ENCODE data around the gene RTN4RL1.

Gene RTN4RL1

DNA sequence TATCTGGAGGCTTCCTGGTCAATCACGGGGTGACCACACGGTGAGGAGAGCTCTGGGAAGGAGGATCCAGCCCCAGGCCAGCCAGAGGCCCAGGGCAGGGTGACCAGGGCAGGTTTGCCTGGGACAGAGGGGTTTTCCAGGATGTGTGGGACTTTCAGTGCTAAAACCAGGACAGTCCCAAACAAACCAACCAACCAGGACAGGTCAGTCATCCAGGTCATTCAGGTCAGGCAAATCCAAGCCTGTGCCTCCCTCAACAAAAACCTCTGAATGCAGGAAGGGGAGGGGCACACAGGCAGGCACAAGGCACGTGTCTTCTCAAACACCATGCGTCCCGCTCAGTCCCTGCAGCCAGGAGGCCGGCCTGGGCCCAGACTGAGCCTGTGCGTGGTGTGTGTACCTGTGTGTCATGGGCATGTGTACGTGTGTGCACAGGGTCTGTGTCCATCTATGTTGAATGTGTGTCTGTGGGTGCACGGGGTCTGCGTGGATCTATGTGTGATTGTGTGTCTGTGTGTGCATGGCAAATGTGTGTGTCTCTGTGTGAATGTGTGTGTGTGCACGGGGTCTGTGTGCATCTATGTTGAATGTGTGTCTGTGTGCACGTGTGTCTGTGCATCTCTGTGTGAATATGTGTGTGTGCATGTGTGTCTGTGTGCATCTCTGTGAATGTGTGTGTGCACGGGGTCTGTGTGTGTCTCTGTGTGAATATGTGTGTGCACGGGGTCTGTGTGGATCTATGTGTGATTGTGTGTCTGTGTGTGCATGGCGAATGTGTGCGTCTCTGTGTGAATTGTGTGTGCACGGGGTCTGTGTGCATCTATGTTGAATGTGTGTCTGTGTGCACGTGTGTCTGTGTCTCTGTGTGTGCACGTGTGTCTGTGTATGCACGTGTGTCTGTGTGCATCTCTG, 78.9 kb downstream of the RTN4RL1 start:
- DNase-seq, result no peak

DNA sequence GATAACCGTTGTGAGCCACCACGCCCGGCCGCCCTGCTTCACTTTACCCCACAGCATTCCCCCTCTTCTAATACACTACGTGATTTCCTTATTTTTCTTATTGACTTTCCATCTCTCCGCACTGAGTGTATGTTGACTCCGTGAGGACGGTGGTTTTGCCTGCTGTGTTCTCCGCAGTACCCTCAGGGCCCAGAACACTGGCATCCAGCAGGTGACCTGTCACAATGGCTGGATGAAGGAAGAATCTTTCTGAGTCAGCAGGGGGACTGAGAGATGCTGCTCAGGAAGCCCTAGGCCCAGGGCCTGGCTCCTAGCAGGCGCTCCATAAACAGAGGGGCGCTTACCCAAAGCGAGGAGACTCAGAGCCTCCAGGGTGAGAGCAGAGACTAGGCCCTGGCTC, 79.5 kb downstream of the RTN4RL1 start:
- no peak for DNase-seq

DNA sequence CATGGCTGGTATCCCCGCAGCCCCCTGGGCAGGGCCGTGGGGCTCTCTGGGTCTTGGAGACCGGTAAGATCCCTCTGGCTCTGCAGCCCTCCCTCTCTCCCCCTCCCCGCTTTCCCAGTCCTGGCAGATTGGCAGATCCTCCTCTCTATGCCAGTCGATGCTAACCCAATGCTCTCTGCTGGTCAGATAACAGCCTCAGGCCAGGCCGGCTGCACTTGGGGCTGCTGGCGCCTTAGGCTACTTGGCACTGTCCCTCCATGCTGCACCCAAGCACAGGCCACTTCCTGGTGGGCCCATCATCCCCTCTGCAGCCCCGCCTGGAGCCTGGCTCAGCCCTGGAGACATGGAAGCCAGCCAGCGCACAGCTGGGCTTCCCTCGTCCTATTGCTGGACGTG, 81.7 kb downstream of the RTN4RL1 start:
- DNase-seq, result no peak

DNA sequence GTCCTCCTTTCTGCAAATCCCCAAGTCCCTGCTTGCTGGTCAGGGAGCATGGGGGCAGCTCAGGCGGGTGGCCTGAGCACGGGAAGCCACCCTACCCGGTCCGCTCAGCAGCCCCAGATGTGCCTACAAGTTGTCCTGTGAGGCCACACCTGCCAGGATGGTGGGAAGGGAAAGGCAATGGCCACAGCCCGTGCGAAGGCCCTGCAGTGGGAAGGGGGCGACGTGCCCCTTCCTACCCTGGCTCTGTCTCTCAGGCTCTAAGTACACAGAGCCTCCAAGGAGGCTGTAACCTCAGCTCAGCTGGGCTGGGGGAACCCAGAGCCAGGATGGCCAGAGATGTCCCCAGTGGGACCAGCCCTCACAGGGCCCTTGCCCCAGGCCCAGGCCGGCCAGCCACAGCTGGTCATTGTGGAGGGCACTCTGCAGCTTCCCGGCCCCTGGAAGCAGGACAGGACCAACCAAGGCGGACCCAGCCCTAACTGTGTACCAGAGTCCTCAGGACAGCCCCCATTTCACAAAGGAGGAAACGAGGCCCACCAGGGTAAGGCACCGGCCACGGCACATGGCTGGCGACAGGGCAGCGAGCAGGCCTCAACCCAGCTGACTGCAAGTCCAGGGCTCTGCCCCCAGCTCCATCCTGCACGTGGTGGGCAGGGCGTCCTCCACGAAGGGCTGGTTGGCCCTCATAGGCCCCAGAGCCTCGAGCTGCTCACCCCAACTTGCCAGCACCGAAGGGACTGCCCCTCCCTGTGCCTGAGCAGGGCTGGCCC, 82.3 kb downstream of the RTN4RL1 start:
- DNase-seq, result no peak

DNA sequence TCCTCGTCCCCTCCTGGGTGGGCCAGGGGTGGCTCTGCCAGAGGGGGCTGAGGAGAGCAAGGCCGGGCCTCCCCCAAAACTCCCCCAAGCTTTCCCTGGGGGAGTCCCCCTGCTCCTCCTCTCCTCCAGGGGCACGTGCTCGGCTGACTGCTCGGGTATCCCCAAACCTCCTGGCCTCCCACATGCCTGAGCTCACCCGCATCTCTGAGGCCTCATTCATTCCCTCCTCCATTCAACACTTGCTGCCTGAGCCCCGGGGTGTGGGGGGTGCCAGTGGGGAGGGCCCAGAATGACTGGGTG, 83.1 kb downstream of the RTN4RL1 start:
- DNase-seq, result no peak

DNA sequence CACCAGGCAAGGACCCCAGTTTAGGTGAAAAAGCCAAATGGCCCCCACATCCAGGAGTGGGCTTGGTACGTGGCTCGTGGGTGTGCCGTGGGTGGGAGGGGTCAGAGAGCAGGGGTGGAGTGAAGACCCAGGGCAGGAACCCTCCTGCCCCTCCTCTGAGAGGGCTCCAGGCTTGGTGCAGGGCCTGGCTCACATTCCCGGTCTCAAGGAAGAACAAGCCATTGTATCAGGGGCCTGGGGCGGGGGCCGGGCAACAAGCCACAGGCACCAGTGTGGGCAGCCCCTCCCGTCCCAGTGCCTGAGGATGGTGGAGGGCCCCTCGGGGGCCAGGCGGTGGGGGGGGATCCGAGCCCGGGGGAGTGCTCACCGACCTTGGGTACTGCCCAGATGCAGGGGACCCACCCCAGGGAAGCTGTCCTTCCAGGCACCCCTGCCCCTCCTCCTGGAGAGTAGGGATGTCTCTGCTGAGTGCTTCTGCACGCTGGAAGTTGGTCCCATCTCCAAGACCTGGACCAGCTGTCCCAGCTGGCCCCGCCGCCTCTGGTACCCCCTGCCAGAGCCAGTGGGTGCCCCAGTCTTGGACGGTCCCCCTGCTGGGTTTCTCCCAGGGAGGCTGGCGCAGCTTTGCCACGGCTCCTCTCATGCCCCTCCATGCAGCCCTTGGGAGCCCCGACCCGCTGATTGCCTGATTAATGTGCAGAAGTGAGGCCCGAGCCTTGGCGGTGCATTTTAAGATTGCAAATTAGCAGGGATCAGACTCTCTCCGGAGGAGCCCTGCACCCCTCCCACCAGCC, 83.7 kb downstream of the RTN4RL1 start:
- no peak for DNase-seq

DNA sequence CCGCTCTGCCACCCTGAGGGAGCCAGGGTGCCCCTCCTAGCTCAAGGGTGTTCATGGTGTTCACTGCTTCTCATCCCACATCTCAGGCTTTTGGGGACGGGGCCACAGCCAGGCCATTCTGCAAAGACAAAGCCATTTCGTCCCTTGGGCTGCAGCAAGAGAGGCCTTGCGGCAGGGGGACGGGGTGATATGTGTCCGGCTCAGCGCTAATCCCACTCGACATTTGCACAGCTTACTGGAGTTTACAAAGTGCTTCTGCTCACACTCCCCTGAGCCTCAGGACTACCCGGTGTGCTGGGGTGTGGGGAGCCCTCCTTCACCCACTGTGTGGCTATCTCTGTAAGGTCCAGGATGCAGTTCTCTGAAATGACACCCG, 84.3 kb downstream of the RTN4RL1 start:
- no peak for DNase-seq

DNA sequence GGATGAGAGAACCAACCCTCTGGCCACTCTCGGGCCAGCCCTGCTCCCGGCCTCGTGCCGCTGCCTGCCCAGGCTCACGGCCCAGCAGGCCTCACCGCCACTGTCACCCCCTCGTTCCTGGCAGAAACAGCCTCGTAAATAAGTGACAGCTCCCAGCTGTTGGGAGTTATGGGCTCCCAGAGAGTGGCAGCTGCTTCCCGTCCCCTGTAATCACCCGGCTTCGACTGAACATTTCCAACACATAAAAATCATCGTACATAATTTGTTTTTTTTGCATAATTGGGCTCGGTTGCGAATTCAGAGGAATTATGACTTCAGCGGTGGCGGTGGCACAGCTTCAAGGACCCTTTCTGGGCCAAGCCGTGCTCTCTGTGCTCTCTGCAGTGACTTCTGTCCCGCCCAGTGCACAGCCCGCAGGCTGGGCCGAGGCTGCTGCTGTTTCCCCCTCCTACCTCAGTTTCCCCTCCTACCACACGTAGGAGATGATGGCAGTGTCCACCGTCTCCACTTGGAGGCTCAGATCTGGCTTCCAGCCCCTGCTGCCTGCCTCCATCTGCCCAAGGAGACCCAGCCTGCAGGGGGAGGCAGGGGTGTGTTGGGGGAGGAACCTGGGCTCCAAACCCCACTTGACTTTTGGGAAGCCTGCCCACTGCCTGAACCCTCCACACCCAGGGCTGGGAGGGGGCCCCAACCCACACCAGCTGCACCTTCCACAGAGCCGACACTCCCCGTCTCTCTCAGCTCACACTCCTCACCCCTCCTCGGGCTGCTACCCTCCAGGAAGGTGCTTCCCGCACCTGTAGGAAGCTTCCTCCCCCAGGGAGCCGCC, 84.9 kb downstream of the RTN4RL1 start:
- DNase-seq, result peak; percentile 69

DNA sequence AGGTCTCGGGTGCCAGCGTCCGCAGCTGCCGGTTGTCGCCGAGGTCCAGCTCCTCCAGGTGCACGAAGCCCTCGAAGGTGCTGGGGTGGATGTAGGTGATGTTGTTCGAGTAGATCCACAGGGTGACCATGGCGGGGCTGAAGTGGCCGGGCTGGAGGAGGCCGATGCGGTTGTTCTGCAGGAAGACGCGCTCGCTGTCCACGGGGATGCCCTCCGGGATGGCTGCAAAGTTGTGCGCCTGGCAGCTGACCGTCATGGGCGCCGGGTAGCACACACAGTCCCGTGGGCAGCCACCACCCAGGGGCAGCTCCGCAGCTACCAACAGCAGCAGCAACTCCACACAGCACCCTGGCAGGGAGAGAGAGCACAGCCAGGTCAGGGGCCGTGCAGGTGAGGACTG, 87.7 kb downstream of the RTN4RL1 start:
- DNase-seq, result no peak

DNA sequence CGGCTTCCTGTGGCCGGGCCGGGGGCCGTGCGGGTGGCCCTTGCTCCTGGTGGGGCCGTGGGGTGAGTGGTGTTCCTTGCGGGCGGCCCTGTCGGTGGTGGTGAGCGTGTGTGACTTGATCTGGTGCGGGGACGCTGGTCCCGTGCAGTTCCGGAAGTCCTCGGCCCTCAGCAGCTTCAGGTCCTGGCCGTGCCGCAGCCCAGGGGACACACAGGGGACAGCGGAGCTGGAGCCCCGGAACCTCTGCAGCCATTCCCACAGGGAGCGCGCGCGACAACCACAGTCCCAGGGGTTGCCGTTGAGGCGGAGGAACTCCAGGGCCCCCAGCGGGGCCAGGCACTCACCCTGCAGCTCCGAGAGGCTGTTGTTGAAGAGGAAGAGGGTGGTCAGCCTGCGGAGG, 88.4 kb downstream of the RTN4RL1 start:
- no peak for DNase-seq

DNA sequence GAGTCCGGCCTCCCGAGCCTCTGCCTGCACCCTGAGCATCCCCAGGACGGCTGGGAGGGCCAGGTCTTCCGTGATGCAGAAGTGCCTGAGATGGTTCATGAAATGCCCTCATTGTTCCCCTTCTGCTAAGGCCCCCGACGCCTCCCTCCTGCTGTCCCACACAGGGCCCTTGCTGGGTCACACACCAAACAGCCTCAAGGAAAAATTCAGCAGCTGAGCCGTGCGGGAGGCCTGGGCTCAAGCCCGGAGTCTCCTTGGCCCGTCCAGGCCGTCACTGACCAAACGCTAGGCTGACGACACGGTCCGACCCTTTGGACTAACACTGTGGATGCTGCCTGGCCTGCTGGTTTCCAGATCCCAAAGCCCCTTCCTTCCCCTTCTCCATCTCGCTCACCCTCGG, 90.2 kb downstream of the RTN4RL1 start:
- DNase-seq, result no peak

DNA sequence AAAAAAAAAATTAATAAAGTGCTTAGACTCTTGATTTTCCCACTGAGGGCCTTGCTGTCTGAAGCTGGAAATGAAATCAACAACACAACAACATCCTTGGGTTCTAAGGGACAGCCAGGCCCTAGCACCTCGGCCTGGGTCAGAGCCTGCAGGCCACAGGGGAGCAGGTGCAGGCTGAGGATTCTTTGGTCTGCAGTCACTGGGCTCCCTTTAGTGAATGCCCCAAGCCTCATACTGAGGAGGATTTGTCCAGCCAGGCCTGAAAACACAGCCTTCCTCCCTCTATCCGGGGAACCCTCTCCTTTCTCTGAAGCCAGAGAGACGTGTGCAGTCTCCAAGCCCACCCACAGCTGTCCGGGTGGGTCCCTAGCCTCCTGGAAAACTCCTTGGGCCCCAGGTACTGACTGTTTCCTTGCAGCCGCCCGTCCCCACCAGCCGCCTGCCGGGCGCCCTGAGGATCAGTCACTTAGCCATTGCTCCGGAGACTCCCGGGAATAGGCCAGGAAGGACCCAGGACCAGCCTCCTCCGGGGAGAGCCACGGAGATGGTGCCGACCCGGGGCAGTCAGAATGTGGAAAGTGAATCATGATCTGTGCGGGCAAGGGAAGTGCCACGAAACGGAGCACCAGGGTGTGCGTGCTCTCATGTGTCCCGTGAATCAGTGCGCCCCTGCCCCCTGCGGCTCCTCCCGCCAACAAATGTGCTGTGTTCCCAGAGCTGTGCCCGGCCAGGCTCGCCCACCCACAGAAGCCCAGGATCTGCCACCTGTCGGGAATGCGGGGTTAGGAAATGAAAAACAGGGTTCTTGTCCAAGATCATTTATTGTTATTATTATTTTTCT, 91.0 kb downstream of the RTN4RL1 start:
- no peak for DNase-seq

DNA sequence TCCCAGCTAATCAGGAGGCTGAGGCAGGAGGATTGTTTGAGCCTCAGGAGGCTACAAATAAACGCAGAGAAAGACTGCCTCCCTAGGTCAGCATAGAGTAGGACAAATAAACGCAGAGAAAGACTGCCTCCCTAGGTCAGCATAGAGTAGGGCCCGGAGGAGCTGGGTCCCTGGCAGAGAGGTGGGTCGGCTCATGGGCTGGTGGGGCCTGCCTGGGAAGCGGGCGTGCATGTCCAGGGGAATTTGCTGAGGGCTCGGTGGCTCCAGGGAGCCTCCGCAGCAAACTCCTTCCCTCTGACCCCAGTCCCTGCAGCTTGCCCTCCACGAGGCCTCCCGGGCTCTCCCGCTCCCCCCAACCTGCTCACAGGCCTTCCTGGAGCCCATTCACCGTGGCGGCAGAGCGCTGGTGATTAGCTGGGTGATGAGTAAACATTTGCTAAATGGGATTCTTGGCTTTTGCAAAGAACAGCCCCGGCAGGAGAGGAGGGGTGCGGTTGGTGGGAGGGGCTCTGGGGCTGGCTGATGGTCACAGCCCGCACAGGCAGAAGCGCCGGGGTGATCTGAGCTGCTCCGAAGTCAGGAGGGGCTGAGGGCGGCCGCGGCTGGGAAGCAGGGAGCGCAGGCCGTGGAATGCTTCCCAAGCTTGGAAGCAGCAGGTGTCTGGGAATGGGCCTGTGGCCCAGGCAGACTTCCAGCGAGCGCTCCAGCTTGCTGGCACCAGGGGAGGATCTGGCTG, 93.1 kb downstream of the RTN4RL1 start:
- peak; percentile 62 for DNase-seq

DNA sequence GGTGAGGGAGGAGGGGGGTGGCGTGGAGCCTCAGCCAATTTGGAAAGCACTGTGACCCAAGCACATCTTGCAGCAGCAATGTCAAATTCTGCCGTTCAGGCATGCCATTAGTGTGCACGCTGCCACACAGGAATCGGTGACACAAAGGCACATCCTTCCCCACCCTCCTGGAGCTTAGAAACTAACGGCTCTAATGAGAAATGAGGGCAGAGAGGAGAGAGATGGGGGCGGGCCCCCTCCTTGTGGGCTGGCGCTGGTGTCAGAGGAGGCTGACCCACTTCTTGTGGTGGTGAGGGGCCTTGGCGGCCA, 94.8 kb downstream of the RTN4RL1 start:
- no peak for DNase-seq

DNA sequence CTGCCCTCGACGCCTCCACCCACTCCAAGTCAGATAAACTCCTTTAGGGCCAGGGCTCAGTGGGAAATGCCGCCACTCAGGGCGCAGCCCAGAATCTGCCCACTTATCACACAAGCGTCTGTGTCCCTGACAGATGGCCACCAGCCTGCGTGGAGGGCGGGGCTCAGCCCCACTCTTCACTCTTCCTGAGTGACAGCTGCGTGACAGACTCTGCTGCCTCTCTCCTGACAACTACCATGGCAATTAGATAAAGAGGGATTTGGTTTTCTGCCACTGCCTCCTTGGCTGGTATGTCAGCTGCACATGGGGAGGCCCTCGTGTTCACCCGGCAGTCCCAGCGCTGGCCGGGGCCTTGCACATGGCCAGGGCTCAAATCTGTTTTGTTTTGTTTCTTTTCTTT, 96.2 kb downstream of the RTN4RL1 start:
- DNase-seq, result peak; percentile 65

DNA sequence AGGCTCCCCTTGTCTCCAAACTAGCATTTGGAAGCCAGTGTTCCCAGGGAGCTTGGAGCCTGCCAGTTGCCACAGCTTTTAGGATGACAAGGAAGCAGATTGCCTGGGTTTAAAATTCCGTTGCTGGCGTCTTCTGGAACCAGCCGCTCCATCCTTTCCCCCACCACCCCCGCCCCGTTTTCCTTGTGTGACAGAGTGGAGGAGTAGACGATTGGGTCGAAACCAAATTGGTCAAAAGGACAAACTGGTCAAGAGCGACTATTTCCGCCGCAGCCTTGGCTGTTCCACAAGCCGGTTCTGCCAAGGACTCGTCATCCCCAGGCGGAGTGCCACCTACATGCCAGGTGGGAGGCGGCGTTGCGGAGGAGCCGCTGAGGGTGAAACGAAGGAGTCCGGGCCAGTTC, 104.2 kb downstream of the RTN4RL1 start:
- no peak for DNase-seq

DNA sequence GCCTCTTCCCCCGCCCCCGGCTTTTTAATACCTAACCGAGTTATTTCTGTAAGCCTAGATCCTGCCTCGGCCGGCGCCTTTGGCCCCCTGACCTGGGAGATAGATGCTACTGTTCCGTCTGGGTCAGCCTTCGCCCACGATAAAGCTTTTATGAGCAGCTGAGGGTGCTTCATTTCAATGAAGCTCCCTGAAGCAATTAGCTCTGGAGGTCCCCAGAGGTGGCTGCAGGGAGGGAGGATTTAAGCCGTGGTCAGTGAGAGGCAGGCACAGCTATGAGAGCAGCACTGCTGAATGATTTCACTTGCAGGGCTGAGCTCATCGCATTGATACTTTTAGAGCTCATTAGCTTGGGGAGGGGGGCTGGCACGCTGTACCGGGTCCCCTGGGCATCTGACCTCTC, 105.9 kb downstream of the RTN4RL1 start:
- no peak for DNase-seq

DNA sequence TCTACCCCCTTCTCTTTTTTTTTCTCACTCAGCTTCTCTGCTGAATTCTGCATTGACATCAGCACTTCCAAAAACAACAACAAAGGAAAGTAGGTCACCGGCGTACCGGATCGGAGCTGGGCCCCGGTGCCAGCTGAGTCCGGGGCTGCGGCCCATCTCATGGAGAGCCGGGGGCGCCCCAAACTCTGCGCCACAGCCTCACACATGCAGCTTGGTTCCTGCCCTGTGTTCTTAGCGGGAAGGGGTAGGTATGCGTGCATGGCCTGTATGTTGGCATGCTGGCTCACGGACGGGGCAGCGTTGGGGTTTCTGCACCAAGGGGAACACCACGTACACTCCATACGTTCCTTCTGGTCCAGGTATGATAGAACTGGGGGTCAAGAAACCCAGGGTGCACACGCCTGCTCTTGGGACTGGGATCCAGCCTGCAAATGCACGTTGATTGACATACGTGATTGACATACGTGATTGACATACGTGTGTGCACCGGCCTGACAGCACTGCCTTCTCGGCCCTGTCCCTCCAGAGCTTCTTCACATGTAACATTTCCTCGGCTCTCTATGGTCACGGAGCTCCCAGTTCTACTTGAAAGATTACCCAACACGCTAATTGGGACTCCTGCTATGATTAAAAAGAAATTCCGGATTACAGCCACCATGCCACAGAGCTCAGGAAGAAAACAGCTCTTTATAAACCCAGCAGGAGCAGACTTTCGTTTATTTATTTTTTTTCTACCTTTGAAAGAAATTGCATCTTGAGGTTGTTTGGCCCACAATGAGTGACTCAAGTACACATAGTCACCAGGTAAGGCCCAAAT, 106.6 kb downstream of the RTN4RL1 start:
- no peak for DNase-seq

DNA sequence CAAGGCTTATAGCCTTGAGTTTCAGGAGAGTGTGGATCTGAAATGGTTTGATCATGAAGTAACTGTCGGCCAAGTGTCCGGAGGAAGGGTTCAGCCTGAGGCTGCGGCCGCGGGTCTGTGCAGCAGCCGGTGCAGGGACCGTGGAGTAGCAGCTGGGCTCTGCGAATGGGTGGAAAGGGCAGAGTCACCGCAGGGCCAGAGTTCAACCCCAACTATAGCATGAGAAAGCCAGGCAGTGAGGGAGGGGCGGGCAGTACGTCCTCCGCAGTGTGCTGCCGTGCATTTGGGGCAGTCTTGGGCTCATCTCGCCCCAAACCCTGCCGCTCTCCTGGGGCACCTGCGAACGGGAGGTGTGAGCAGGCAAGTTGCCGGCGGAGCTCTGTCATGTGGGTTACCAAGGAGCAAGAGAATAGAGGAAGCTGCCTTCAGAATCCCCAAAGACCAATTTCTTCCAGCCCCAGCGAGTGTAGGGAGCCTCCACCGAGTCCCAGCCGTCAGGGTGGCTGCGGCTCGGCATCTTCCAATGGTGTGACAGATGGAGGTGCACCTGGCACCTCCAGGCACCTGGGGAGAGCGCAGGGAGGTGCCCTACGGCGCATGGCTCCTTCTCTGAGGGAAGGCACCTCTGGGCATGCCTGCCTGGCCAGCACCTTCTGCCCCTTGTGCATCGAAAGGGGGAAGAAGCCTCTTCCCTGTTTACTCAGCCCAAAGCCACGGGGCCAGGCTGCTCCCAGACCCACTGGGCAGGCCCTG, 108.0 kb downstream of the RTN4RL1 start:
- no peak for DNase-seq

DNA sequence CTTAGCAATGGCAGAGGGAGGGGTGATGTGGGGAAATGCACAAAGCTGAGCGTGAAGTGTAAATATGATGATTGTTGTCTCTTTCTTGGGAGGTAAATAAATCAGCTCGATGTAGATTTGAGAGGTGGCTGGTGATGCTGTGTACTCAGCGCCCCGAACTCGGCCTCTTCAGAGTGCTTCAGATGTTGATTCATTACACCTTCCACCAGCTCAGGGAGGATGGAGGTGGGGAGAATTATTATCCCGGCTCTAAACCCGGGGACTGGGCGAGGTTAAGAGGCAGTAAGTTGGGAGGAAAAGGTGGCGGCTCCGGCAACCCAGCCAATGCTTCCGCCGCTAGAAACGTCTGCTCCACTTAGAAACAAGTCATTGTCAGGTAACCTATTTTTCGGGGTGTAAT, 108.8 kb downstream of the RTN4RL1 start:
- no peak for DNase-seq
